GM19395 (cell line): Measurements from ENCODE around the gene FREY1.

ENCODE experiments used
- ATAC-seq: cut with Tn5 transposase; IDR thresholded peaks from one replicate; pipeline ENCODE4 v1.9.1; 2021; ENCODE audit warnings: mild to moderate bottlenecking, moderate library complexity; ENCODE audit not compliant: unreplicated experiment

Gene FREY1

GRCh38 chr11:45876401-45876800, 30.7 kb downstream of the FREY1 start:
- no peak for ATAC-seq

GRCh38 chr11:45872651-45873356, 34.3 kb downstream of the FREY1 start:
- no peak for ATAC-seq

DNA sequence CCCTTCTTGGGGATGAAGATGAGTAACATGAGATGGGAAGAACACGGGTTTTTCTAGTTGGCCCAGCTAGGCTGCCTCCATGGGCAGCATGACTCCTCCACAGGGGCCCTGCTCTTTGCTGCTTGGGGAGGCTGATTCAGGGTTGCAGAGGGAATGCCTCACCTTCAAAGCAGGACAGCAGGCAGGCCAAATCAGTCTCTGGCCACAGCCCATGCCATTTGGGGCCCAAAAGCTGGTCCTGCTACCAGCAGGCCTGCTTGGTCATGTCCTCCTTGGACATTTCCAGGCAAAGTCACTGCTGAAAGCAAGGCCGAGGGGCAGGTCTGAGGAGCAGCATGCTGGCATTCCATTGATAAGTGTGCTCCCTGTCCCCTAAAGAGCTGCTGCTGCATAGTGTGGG, 35.4 kb downstream of the FREY1 start:
- no peak for ATAC-seq

- no peak for ATAC-seq
Observed at GRCh38 chr11:45870706-45871105, 36.4 kb downstream of the FREY1 start.

DNA sequence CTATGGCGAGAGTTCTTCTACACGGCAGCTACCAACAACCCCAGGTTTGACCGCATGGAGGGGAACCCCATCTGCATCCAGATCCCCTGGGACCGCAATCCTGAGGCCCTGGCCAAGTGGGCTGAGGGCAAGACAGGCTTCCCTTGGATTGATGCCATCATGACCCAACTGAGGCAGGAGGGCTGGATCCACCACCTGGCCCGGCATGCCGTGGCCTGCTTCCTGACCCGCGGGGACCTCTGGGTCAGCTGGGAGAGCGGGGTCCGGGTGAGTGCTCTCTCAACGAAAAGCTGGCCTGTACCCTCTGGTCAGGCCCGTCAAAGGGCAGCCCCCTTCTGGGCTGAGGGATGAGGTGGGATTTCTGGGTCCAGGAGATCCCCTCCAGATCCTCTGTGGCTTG, 37.5 kb downstream of the FREY1 start:
- no peak for ATAC-seq

GRCh38 chr11:45864041-45864440, 43.0 kb downstream of the FREY1 start:
- ATAC-seq: no peak

DNA sequence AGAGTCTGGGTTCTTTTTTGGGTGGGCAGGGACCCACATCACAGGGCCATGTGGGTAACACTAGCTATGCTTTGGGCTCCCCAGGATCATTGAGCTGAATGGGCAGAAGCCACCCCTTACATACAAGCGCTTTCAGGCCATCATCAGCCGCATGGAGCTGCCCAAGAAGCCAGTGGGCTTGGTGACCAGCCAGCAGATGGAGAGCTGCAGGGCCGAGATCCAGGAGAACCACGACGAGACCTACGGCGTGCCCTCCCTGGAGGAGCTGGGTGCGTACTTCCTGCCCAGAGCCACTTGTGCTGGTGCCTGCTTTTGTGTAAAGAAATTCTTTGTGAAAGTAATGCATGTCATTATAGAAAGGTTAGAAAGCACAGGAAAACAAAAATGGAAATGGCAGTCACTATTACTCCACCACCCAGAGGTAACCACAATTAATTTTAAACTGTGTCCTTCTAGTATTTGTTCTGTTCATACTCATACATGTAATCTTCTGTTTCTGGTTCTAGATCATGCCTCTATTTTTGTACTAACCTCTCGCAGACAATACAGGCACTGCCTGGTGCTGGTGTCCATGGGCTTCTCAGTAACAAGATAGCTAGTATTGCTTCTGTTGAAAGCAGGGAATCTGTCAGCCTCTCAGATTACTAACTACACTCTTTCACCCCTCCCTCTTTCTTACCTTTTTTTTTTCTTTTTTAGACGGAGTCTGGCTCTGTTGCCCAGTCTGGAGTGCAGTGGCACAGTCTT, 46.1 kb downstream of the FREY1 start:
- ATAC-seq: no peak

- ATAC-seq: no peak
Observed at GRCh38 chr11:45860348-45860747, 46.7 kb downstream of the FREY1 start.

DNA sequence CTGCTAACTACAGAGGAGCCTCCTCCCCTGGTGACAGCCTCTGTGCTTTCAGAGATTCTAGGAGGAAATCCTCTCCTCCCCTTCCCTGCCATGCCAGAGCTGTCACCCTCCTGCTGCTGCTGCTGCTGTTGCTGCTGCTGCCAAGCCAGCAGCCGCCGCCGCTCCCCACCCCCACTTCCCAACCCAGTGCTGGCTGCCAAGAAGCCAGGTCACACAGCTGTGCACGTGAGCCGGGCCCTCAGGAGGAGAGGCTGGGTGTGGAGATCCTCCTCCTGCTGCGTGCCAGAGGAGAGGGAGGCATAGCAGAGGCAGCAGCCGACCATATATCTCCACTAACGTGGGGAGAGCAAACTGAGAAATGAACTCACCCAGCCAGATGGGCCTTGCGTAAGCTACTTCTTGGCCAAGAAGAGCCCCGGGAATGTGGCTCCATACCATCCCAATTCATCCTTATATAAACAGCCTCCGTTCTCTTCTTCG, 47.4 kb downstream of the FREY1 start:
- no peak for ATAC-seq

- no peak for ATAC-seq
Observed at GRCh38 chr11:45858751-45859398, 48.2 kb downstream of the FREY1 start.

DNA sequence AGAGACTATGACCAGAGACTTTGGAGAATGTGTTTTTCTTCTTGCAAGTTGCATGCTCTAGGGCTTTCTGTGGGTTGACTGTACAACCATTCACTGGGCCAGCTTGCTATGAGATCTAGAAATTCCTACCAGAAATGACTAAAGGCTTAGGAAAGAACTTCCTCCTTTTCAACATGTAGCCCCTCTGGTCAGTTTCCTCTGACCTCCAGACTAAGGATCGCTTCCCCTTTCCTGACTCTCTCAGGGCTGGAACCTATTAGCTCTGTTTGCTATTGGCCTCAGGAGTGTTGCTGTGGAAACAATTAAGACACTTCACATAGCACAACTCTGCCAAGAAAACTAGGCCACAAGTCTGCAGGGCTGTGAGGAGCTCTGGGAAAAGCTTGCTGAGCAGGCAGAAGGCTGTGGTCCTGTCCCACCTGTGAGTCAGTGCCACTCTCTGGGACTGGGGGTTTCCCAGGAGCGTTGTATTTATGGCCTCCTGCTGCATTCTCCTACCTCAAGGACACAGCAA, 49.1 kb downstream of the FREY1 start:
- ATAC-seq: no peak
